Measurements from ENCODE around the gene ELP2. TPM values are rescaled to one million over a fixed set of nuclear protein-coding genes. Genes with fewer than 3 reads are reported as not detected.

ELP2 gene
- total and polyA plus RNA-seq, 2 experiments from 2014 or later = 57.6 to 103 TPM

DNA sequence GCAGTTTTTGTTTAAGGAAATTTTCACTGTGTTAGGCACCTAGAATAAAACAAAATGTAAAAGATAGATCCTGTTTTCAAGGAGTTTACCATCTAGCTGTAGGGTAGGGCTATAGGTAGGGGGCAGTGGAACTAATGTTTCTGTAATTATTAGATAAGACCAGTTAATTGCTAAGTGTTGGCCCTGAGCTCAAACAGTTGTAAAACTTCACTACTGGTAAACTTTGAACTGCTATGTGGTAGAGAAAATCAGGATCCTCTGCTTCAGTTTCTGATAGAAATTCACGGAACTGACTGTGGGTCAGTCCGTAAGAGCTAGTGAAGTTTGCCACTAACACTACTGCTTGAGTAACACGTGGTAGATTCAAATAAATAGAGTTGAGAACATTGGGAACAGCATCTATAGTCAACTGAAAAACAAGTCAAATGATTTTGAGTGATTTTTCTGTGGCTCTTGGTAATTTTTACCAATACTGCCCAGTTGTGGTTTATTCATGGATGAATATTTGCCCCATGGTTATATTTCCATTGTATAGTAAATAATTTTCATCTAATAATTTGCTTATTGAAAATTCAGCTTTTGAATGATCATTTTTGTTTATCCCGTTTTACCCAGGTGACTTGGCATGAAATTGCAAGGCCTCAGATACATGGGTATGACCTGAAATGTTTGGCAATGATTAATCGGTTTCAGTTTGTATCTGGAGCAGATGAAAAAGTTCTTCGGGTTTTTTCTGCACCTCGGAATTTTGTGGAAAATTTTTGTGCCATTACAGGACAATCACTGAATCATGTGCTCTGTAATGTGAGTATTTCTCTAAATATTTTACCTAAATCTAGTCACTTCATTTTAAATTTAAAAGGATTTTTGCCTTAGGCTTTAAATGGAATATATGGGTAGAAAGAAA lies 26.4 kb downstream of the ELP2 start:
- Histone ChIP-seq H3K79me2 (ENCODE audit: insufficient read depth) (peaks cover 24% of the 10 kb centered on the region), H3F3A (ENCODE audit: insufficient read depth) (peaks cover 76% of the 10 kb centered on the region), H3K4me1 (ENCODE audit: insufficient read depth) (peaks cover 49% of the 10 kb centered on the region), H3K27ac (peak overlapping the region; percentile 82), H2AFZ (no peak overlapping the region), H3K4me3 (no peak overlapping the region), H3K9ac (no peak overlapping the region), H3K4me2 (ENCODE audit: unreplicated experiment) (peak overlapping the region; percentile 50), H3K36me3 (ENCODE audit: low read depth) (peaks cover 51% of the 10 kb centered on the region), H3K9me3 (ENCODE audit: low read depth) (no peaks in the 10 kb centered on the region), H3K9me2 (ENCODE audit: insufficient read depth) (no peaks in the 10 kb centered on the region), H3K27me3 (replicated peaks; ENCODE audit: insufficient read depth) (no peaks in the 10 kb centered on the region), H4K20me1 (ENCODE audit: insufficient read depth) (no peaks in the 10 kb centered on the region)
- peak; percentile 54 for DNase-seq
- TF ChIP-seq EZH2 (IDR thresholded peaks at IDR 0.05; ENCODE audit: insufficient read depth, poor library complexity, severe bottlenecking) = no peak
- no peak for TF ChIP-seq EZH2phosphoT487 (IDR thresholded peaks at IDR 0.05; ENCODE audit: insufficient read depth, low read depth)
- WGBS, 2 experiments (ENCODE audit: low coverage in 1 of 2, low lambda C conversion rate in 2 of 2, missing lambda C conversion rate in 2 of 2) = 83 to 84% methylated on average over 7 of the region's 7 CpGs
- in situ Hi-C loops (cut with MboI) = no loop called here

DNA sequence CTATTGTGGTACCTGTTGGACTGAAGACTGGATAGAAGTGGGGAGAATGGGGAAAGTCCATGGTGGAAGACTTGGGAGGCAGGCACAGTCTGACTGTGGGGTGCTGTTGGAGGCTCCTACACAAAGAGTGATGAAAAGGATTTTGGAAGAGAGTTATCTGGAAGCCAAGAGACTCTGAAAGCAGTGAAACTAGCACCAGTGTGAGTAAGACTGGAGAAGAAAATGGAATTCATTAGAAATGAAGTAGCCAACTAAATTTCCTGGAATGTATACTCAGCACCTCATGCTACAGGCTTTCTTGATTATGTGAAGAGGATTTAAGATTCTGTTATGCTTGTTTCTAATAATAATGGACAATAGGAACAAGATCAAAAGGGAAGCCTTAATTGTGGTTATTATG lies 27.7 kb downstream of the ELP2 start:
- peaks cover 49% of the 10 kb centered on the region for H3K4me1 ChIP-seq (ENCODE audit: insufficient read depth)
- no peak overlapping the region for H2AFZ ChIP-seq
- H3K4me2 ChIP-seq (ENCODE audit: unreplicated experiment) = peak overlapping the region; percentile 50
- H3F3A ChIP-seq (ENCODE audit: insufficient read depth) = peaks cover 73% of the 10 kb centered on the region
- H3K9me3 ChIP-seq (ENCODE audit: low read depth) = no peaks in the 10 kb centered on the region
- peaks cover 64% of the 10 kb centered on the region for H3K36me3 ChIP-seq (ENCODE audit: low read depth)
- no peaks in the 10 kb centered on the region for H3K9me2 ChIP-seq (ENCODE audit: insufficient read depth)
- H3K27ac ChIP-seq = peak overlapping the region; percentile 82
- peak; percentile 59 for DNase-seq
- TF ChIP-seq EZH2 (IDR thresholded peaks at IDR 0.05; ENCODE audit: insufficient read depth, poor library complexity, severe bottlenecking) (no peak), EZH2phosphoT487 (IDR thresholded peaks at IDR 0.05; ENCODE audit: insufficient read depth, low read depth) (no peak)
- no peaks in the 10 kb centered on the region for H3K27me3 ChIP-seq (replicated peaks; ENCODE audit: insufficient read depth)
- peaks cover 37% of the 10 kb centered on the region for H3K79me2 ChIP-seq (ENCODE audit: insufficient read depth)
- H4K20me1 ChIP-seq (ENCODE audit: insufficient read depth) = no peaks in the 10 kb centered on the region
- H3K4me3 ChIP-seq = no peak overlapping the region
- in situ Hi-C loops (cut with MboI) = no loop called here
- peak overlapping the region; percentile 54 for H3K9ac ChIP-seq

DNA sequence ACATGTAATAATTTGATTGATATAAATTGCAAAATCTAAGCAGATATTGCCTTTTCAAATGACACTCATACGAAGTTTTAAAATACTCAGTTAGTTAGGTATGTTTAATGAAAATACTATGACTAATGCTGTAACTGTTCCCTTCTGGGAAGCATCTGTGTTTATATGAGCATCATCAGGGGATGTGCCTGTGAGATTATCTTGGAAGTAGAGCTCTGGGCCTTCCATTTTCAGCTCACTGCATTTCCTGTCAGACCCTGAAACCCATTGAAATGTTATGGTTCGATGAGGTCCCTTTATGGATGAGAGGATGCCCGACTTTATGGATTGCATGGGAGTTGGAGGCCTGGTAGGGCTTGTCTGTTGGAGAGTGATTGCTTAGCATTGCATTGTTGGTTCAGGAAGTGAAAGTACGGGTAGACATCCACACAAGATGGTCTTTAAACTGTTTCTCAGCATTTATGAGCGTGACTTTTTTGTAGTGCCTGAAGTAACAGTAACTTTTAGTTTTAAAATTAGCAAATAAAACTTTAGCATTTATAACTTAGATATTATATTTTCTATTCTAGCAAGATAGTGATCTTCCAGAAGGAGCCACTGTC lies 28.7 kb downstream of the ELP2 start:
- peaks cover 64% of the 10 kb centered on the region for H3F3A ChIP-seq (ENCODE audit: insufficient read depth)

DNA sequence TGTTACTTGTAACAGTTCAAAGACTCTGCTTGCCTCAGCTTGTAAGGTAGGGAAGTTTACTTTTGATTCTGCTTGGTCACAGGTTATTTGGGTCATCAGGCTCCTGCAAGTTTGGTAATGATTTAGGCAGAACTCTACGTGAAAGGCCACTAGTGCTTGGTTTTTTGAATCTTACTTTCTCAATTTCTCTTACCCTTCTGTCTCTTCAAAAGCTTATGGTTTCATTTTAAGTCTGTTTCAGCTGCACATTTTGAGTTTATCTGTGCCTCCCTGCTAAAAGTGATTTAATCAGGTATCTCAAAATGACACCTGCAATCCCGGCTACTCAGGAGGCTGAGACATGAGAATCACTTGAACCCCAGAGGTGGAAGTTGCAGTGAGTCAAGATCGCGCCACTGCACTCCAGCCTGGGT lies 31.3 kb downstream of the ELP2 start:
- Histone ChIP-seq H4K20me1 (ENCODE audit: insufficient read depth) (no peaks in the 10 kb centered on the region), H3K4me1 (ENCODE audit: insufficient read depth) (peaks cover 28% of the 10 kb centered on the region), H3K27me3 (replicated peaks; ENCODE audit: insufficient read depth) (no peaks in the 10 kb centered on the region), H3K9ac (no peak overlapping the region), H3K27ac (no peak overlapping the region), H3K36me3 (ENCODE audit: low read depth) (peaks cover 65% of the 10 kb centered on the region), H3K79me2 (ENCODE audit: insufficient read depth) (peaks cover 62% of the 10 kb centered on the region), H3K9me3 (ENCODE audit: low read depth) (no peaks in the 10 kb centered on the region), H3K9me2 (ENCODE audit: insufficient read depth) (no peaks in the 10 kb centered on the region), H3K4me2 (ENCODE audit: unreplicated experiment) (no peak overlapping the region), H3F3A (ENCODE audit: insufficient read depth) (peaks cover 40% of the 10 kb centered on the region), H3K4me3 (no peak overlapping the region), H2AFZ (no peak overlapping the region)
- WGBS, 2 experiments (ENCODE audit: low coverage in 1 of 2, low lambda C conversion rate in 2 of 2, missing lambda C conversion rate in 2 of 2) = 79 to 80% methylated on average over 4 of the region's 4 CpGs
- in situ Hi-C loops (cut with MboI) = no loop called here
- no peak for TF ChIP-seq EZH2phosphoT487 (IDR thresholded peaks at IDR 0.05; ENCODE audit: insufficient read depth, low read depth)
- no peak for DNase-seq

More for the DNA sequence above, 28.7 kb downstream of the ELP2 start:
- H3K4me3 ChIP-seq = no peak overlapping the region
- H3K27me3 ChIP-seq (replicated peaks; ENCODE audit: insufficient read depth) = no peaks in the 10 kb centered on the region
- H3K9ac ChIP-seq = peak overlapping the region; percentile 54
- H3K36me3 ChIP-seq (ENCODE audit: low read depth) = peaks cover 72% of the 10 kb centered on the region
- TF ChIP-seq EZH2 (IDR thresholded peaks at IDR 0.05; ENCODE audit: insufficient read depth, poor library complexity, severe bottlenecking) (no peak), EZH2phosphoT487 (IDR thresholded peaks at IDR 0.05; ENCODE audit: insufficient read depth, low read depth) (no peak)
- H3K9me2 ChIP-seq (ENCODE audit: insufficient read depth) = no peaks in the 10 kb centered on the region
- peak; percentile 85 for DNase-seq
- no peaks in the 10 kb centered on the region for H3K9me3 ChIP-seq (ENCODE audit: low read depth)
- in situ Hi-C loops (cut with MboI) = no loop called here
- H2AFZ ChIP-seq = no peak overlapping the region
- H3K79me2 ChIP-seq (ENCODE audit: insufficient read depth) = peaks cover 47% of the 10 kb centered on the region
- H3K4me1 ChIP-seq (ENCODE audit: insufficient read depth) = peaks cover 42% of the 10 kb centered on the region
- H3K27ac ChIP-seq = peak overlapping the region; percentile 82
- no peaks in the 10 kb centered on the region for H4K20me1 ChIP-seq (ENCODE audit: insufficient read depth)
- H3K4me2 ChIP-seq (ENCODE audit: unreplicated experiment) = peak overlapping the region; percentile 50
- WGBS, 2 experiments (ENCODE audit: low coverage in 1 of 2, low lambda C conversion rate in 2 of 2, missing lambda C conversion rate in 2 of 2) = 78 to 80% methylated on average over 5 of the region's 5 CpGs

Data from GM23248 (cell line).